Spleen (tissue), 7 donors: Measurements from ENCODE around the gene GOLGA6L10.
"Not testable (repeated sequence)": the region's sequence is repeated elsewhere in the genome, so short reads cannot be mapped to it uniquely, and the experiment has no call there.

Experiments used
- CTCF ChIP-seq, 11 experiments: fragments of 200-600 bp in 7 of 11; fragments of 450-650 bp in 4 of 11; sonication (generic) in 4 of 11; IDR thresholded peaks in 8 of 11; conservative IDR thresholded peaks in 3 of 11; 1 replicate in 7 of 11; 2 replicates in 4 of 11; pipeline versions ENCODE4 v1.4.0 to v1.8.0; 2016 to 2021; ENCODE audit warnings: antibody characterized with exemption in 11 of 11, inconsistent platforms in 4 of 11, mild to moderate bottlenecking in 1 of 11
- POLR2A ChIP-seq, 3 donors: fragments of 450-650 bp; IDR thresholded peaks; one replicate each; pipeline ENCODE4 v1.5.1; 2017; ENCODE audit warnings: antibody characterized with exemption in 3 of 3, mild to moderate bottlenecking in 1 of 3
- donor health status: DM: no; HTN: no; CAD: no; lungs with moderate emphysema.
- donor health status: DM: no; HTN: no; CAD: no.
- donor health status: DM: no; HTN: no; CAD: no.

DNA sequence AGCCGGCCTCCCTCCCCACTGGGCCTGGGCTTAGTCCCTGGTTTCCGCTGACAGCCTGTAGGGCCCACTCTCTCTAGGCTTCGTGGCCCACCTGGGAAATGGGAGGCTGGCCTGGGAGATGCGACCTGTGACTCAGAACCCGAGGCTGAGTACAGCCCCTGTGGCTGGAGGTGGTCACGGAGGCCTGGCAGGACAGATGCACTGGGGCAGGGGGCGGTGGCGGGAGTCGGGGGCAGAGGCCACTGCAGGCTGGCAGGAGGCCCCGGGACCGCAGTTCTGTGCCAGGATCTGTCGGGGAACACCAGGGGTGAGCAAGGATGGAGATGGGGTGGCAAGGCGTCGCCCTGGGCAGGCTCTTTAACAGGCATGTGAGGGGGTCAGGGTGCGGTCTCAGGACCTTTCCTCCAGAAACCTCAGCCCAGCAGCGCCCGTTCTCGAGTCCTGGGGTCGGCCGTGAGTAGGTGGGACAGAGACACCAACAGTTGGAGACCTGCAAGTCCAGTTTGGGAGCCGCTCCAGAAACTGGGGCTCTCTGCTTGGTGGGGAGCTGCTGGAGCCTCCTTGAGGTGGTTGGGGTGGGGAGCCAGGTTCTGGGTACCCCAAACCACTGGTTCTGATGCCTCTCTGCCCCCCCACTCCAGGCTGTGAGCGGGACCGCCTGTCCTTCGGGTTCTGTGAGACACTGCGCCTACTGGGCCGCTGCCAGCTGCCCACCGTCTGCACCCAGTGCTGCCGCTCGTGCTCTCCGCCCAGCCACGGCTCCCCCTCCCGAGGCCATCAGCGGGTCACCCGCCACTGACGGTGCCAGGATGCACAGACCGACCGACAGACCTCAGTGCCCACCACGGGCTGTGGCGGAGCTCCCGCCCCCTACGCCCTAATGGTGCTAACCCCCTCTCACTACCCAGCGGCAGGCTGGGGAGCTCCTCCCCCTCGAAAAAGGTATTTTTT is 15.4 kb downstream of the GOLGA6L10 start:
- not testable (repeated sequence) for TF ChIP-seq CTCF (IDR thresholded peaks at IDR 0.05 in 8 of 11, conservative IDR thresholded peaks at IDR 0.05 in 3 of 11); POLR2A (IDR thresholded peaks at IDR 0.05)
